Islet of Langerhans (tissue), 1 donor: ENCODE data around the gene COX6A2.

Experiments
- FAIRE-seq: peaks from one replicate; lab custom pipeline; 2011; peaks lifted over from hg19 to GRCh38; lab: Jason Lieb, UNC

The COX6A2 gene

GRCh38 chr16:31410082-31410481 is 18.1 kb downstream of the COX6A2 start:
- FAIRE-seq = no peak

- no peak for FAIRE-seq
Observed at GRCh38 chr16:31409433-31409832, 18.7 kb downstream of the COX6A2 start.

- no peak for FAIRE-seq
Observed at GRCh38 chr16:31407406-31407805, 20.8 kb downstream of the COX6A2 start.

- FAIRE-seq = no peak
Observed at GRCh38 chr16:31404353-31405064, 23.7 kb downstream of the COX6A2 start.

- FAIRE-seq = no peak
Observed at GRCh38 chr16:31403590-31404352, 24.4 kb downstream of the COX6A2 start.

GRCh38 chr16:31402687-31403086 is 25.5 kb downstream of the COX6A2 start:
- no peak for FAIRE-seq

GRCh38 chr16:31401436-31401835 is 26.7 kb downstream of the COX6A2 start:
- no peak for FAIRE-seq

GRCh38 chr16:31400191-31400590 is 28.0 kb downstream of the COX6A2 start:
- no peak for FAIRE-seq

GRCh38 chr16:31397701-31398100 is 30.5 kb downstream of the COX6A2 start:
- FAIRE-seq = no peak

GRCh38 chr16:31397096-31397660 is 31.0 kb downstream of the COX6A2 start:
- FAIRE-seq = no peak

- FAIRE-seq = no peak
Observed at GRCh38 chr16:31395647-31396046, 32.5 kb downstream of the COX6A2 start.

- no peak for FAIRE-seq
Observed at GRCh38 chr16:31393056-31393455, 35.1 kb downstream of the COX6A2 start, which contains the start of gene ITGAD. TSS of gene ITGAD (plus strand) at chr16:31393335. CDS start at chr16:31393361, 26 bp downstream.

GRCh38 chr16:31390504-31391041 is 37.6 kb downstream of the COX6A2 start:
- no peak for FAIRE-seq

GRCh38 chr16:31388535-31388934 is 39.6 kb downstream of the COX6A2 start:
- no peak for FAIRE-seq

GRCh38 chr16:31386157-31386984 is 41.8 kb downstream of the COX6A2 start:
- FAIRE-seq = no peak

GRCh38 chr16:31385680-31386079 is 42.5 kb downstream of the COX6A2 start:
- FAIRE-seq = no peak

GRCh38 chr16:31382485-31383161 is 45.5 kb downstream of the COX6A2 start:
- FAIRE-seq = no peak

- no peak for FAIRE-seq
Observed at GRCh38 chr16:31380201-31380600, 48.0 kb downstream of the COX6A2 start.
